ENCODE results near the gene KLHL6. TPM values are rescaled to one million over a fixed set of nuclear protein-coding genes. Genes with fewer than 3 reads are reported as not detected.

Gene KLHL6
- total RNA-seq, 2 donors from 2014 or later = 0.41 to 1.4 TPM

DNA sequence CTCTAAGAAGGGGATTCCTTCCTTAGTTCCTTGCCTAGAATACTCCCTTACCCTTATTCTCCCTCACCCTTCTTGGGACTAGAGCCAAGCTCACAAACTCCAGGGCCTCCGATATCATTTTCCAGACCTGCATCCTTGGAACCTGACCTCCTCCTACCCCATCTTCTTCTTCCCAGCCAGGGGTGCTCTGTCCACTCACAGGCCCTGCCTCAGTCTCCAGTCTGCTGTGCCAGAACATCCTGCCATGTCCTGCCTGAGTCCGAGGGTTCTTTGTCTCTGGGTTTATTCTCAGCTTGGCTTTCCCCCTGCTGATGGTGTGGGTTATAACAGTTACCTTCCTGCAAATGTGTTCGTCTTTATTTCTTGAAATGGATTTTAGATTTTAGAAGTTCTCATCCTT, 67.2 kb downstream of the KLHL6 start:
- H3K27me3 ChIP-seq = no peaks in the 10 kb centered on the region
- H3K9me3 ChIP-seq = no peaks in the 10 kb centered on the region
- TF ChIP-seq, protein P1, sequence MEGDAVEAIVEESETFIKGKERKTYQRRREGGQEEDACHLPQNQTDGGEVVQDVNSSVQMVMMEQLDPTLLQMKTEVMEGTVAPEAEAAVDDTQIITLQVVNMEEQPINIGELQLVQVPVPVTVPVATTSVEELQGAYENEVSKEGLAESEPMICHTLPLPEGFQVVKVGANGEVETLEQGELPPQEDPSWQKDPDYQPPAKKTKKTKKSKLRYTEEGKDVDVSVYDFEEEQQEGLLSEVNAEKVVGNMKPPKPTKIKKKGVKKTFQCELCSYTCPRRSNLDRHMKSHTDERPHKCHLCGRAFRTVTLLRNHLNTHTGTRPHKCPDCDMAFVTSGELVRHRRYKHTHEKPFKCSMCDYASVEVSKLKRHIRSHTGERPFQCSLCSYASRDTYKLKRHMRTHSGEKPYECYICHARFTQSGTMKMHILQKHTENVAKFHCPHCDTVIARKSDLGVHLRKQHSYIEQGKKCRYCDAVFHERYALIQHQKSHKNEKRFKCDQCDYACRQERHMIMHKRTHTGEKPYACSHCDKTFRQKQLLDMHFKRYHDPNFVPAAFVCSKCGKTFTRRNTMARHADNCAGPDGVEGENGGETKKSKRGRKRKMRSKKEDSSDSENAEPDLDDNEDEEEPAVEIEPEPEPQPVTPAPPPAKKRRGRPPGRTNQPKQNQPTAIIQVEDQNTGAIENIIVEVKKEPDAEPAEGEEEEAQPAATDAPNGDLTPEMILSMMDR (IDR thresholded peaks at IDR 0.05) = no peak
- no peaks in the 10 kb centered on the region for H3K36me3 ChIP-seq
- H3K27ac ChIP-seq = no peak overlapping the region
- peaks cover 0 to 3% of the 10 kb centered on the region in 2 donors for H3K4me1 ChIP-seq
- peak; percentile 23 for DNase-seq (ENCODE audit: low spot score)
- no peak overlapping the region for H3K4me3 ChIP-seq

DNA sequence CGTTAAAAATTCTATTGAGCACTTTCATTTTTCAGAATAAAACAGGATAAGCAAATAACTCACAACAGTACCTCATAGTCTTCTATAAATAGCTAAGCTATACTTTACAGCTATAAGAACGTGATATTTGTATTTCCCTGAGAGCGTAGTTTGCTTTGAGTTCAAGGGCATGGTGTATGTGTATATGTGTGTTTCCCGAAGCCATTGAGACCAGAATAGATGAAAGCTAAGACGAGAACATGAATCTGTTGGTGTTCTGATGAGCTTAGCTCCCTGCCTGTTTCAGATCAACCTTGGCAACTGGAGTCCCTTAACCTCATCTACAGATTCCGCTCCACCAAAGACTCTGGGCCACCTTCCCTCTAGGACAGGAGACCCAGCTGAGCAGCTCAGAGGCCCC, 67.6 kb downstream of the KLHL6 start:
- no peaks in the 10 kb centered on the region for H3K9me3 ChIP-seq
- H3K36me3 ChIP-seq = no peaks in the 10 kb centered on the region
- no peak for DNase-seq (ENCODE audit: low spot score)
- no peak overlapping the region for H3K4me3 ChIP-seq
- H3K27ac ChIP-seq = no peak overlapping the region
- no peaks in the 10 kb centered on the region for H3K27me3 ChIP-seq
- TF ChIP-seq, protein P1 (IDR thresholded peaks at IDR 0.05) = no peak
- peaks cover 0 to 7% of the 10 kb centered on the region in 2 donors for H3K4me1 ChIP-seq

DNA sequence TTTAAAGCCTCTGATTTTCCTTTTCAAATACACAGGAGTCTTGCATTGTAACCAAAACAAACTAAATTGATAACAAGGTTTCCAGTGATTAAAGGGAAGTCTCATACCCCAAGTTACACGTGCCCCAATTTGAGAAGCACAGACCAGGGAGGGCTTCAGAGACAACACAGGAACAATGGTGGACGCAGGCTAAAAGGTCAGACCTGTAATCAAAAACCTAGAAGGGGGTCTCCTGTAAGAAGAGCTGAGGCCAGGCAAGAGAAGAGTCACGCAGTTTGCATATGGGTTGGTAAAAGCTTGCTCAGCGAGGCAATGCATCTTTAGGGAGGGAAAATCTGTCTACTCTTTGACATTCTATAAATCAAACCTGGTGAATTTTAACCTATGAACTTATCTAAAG, 68.5 kb downstream of the KLHL6 start:
- H3K9me3 ChIP-seq = no peaks in the 10 kb centered on the region
- no peaks in the 10 kb centered on the region for H3K36me3 ChIP-seq
- H3K27me3 ChIP-seq = no peaks in the 10 kb centered on the region
- peaks cover 0 to 7% of the 10 kb centered on the region in 2 donors for H3K4me1 ChIP-seq
- no peak overlapping the region for H3K4me3 ChIP-seq
- DNase-seq (ENCODE audit: low spot score) = peak; percentile 11
- TF ChIP-seq, protein P1 (IDR thresholded peaks at IDR 0.05) = no peak
- H3K27ac ChIP-seq = no peak overlapping the region

DNA sequence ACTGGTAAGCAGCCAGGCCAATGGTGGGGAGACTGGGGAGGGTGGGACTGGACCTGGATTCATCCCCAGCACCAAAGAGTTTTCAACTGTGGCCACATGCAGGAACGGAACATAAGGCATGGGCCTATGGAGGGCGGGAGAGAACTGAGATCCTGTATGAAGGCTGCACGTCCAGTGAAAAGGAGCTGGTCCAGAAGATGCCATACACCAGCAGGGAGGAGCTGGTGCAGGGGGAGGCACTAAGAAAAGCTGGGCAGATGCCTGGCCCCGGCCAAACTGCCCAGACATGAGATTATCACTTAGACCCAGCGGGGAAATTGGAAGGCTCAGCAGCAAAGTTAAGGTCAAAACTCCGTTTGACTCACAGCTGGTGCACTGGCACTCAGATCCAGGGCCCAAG, 69.0 kb downstream of the KLHL6 start:
- Histone ChIP-seq H3K4me3 (no peak overlapping the region), H3K27ac (no peak overlapping the region), H3K36me3 (no peaks in the 10 kb centered on the region), H3K9me3 (no peaks in the 10 kb centered on the region), H3K27me3 (no peaks in the 10 kb centered on the region), H3K4me1 (peaks cover 0 to 7% of the 10 kb centered on the region in 2 donors)
- TF ChIP-seq, protein P1 (IDR thresholded peaks at IDR 0.05) = no peak
- peak; percentile 43 for DNase-seq (ENCODE audit: low spot score)

DNA sequence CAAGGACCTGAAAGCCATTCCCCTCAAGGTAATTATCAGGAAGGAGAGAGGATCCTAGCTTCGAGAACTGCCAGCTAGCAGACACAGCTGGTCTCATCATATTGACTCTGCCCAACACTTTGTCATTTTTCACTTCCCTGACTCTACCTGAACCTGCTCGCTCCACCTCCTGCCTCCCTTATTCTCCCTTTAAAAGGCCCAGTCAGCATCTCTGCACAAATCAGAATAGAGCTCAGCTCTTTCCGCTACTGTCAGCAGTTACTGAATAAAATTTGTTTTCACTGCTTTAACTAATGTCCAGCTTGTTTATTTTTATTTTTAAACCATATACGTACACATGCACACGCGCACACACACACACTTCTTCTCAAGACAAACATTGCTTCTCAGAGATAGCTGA, 69.9 kb downstream of the KLHL6 start:
- Histone ChIP-seq H3K9me3 (no peaks in the 10 kb centered on the region), H3K27me3 (no peaks in the 10 kb centered on the region), H3K36me3 (no peaks in the 10 kb centered on the region), H3K4me1 (peaks cover 0 to 7% of the 10 kb centered on the region in 2 donors), H3K4me3 (no peak overlapping the region), H3K27ac (no peak overlapping the region)
- DNase-seq (ENCODE audit: low spot score) = no peak
- TF ChIP-seq, protein P1 (IDR thresholded peaks at IDR 0.05) = no peak

DNA sequence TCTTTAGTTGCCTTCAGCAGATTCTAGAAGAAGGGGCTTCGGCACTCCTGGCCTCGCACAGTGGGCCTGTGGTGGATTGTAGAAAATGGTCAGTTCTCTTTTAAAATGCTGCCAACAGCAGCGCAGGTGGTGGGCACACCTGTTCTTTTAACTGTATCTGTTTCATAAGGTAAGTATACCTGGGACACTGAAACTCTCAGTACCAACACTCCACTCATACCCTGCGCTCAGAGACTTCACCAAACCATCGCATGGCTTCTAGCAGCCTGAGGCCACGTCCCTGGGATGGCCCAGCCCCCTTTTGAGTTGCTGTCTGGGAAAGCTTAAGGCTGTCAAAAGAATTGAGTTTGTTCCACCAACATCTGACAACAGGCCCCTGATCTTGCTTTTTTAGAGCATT, 70.4 kb downstream of the KLHL6 start:
- Histone ChIP-seq H3K27ac (no peak overlapping the region), H3K36me3 (no peaks in the 10 kb centered on the region), H3K9me3 (no peaks in the 10 kb centered on the region), H3K27me3 (no peaks in the 10 kb centered on the region), H3K4me3 (no peak overlapping the region), H3K4me1 (peaks cover 0 to 7% of the 10 kb centered on the region in 2 donors)
- DNase-seq (ENCODE audit: low spot score) = peak; percentile 23
- TF ChIP-seq, protein P1 (IDR thresholded peaks at IDR 0.05) = no peak
